Endothelial cell of umbilical vein (primary cell): ENCODE measurements around the gene FARP1. TPM values are rescaled to one million over a fixed set of nuclear protein-coding genes. Genes with fewer than 3 reads are reported as not detected.

Experiments used
- BruUV-seq: library from RNA; stranded (reverse); fragments of 400-500 nt; replicated peaks from 2 replicates; lab custom pipeline; 2021; lab: Mats Ljungman, UMichigan
- CTCF ChIA-PET: fragments of 300-600, 350-600 bp; sonication (Branson Sonifier 250); formaldehyde crosslinking; loops from one replicate; lab custom pipeline; 2021; ENCODE audit warnings: antibody characterized with exemption, inconsistent platforms; lab: Charles Lee
- POLR2A ChIA-PET: fragments of 300-600, 350-600 bp; sonication (Branson Sonifier 250); formaldehyde crosslinking; loops from one replicate; lab custom pipeline; 2021; ENCODE audit warnings: antibody characterized with exemption, inconsistent platforms; lab: Charles Lee
- DNase-seq: peaks from one replicate; pipeline ENCODE4 v3.0.0-alpha.2; 2011; ENCODE audit warnings: low read depth, low spot score
- FAIRE-seq: peaks from 2 replicates; lab custom pipeline; 2011; peaks lifted over from hg19 to GRCh38; lab: Jason Lieb, UNC
- H2AFZ ChIP-seq: 2 replicates; pipeline ENCODE4 v1.6.0; 2012; ENCODE audit warnings: low read depth, low read length, control low read depth, inconsistent platforms
- H3K27ac ChIP-seq: 2 replicates; pipeline ENCODE4 v1.5.1; 2011; ENCODE audit warnings: low read depth, mild to moderate bottlenecking, control low read depth, low read length, moderate library complexity; ENCODE audit not compliant: insufficient read depth
- H3K27me3 ChIP-seq, 2 experiments: 2 replicates each; pipeline versions ENCODE4 v1.6.0 to v1.6.1; 2011; ENCODE audit warnings: low read length in 2 of 2, mixed read lengths in 1 of 2; ENCODE audit not compliant: control insufficient read depth in 2 of 2, insufficient read depth in 2 of 2
- H3K36me3 ChIP-seq, 2 experiments: 2 replicates in 1 of 2; 3 replicates in 1 of 2; pipeline ENCODE4 v1.5.1; 2011; ENCODE audit warnings: low read length in 2 of 2, mild to moderate bottlenecking in 1 of 2, moderate library complexity in 1 of 2; ENCODE audit not compliant: control insufficient read depth in 2 of 2, insufficient read depth in 2 of 2; ENCODE audit errors: extremely low read depth in 1 of 2
- H3K4me1 ChIP-seq: 3 replicates; pipeline ENCODE4 v1.5.1; 2011; ENCODE audit warnings: mild to moderate bottlenecking, low read length; ENCODE audit not compliant: control insufficient read depth, insufficient read depth; ENCODE audit errors: extremely low read depth
- H3K4me2 ChIP-seq: 2 replicates; pipeline ENCODE4 v1.6.1; 2011; ENCODE audit warnings: low read length, control low read depth, mixed read lengths; ENCODE audit not compliant: insufficient read depth
- H3K4me3 ChIP-seq, 3 experiments: fragments of 200-600 bp in 1 of 3; sonication (generic), shearing (Covaris generic) in 1 of 3; replicated peaks in 1 of 3; 2 replicates each; pipeline ENCODE4 v1.5.1; 2011 to 2016; ENCODE audit warnings: control low read depth in 3 of 3, low read length in 3 of 3, mild to moderate bottlenecking in 2 of 3, inconsistent platforms in 1 of 3, low read depth in 1 of 3, moderate library complexity in 1 of 3; ENCODE audit not compliant: insufficient read depth in 1 of 3
- H3K79me2 ChIP-seq: 2 replicates; pipeline ENCODE4 v1.6.0; 2012; ENCODE audit warnings: low read length, inconsistent platforms; ENCODE audit not compliant: control insufficient read depth, insufficient read depth
- H3K9ac ChIP-seq: replicated peaks from 2 replicates; pipeline ENCODE3; 2011; ENCODE audit warnings: low read length, control low read depth; ENCODE audit not compliant: insufficient read depth; ENCODE audit errors: extremely low read depth
- H3K9me1 ChIP-seq: replicated peaks from 3 replicates; pipeline ENCODE4 v1.6.0; 2011; ENCODE audit warnings: mild to moderate bottlenecking, low read length; ENCODE audit not compliant: control insufficient read depth, insufficient read depth; ENCODE audit errors: extremely low read depth
- H3K9me3 ChIP-seq: replicated peaks from 2 replicates; pipeline ENCODE4 v1.5.1; 2012; ENCODE audit warnings: low read length, inconsistent platforms; ENCODE audit not compliant: control insufficient read depth, insufficient read depth
- H4K20me1 ChIP-seq: replicated peaks from 2 replicates; pipeline ENCODE3; 2011; ENCODE audit warnings: mild to moderate bottlenecking, low read length; ENCODE audit not compliant: control insufficient read depth, insufficient read depth; ENCODE audit errors: extremely low read depth
- CTCF ChIP-seq, 2 donors: IDR thresholded peaks; 1 replicate in 1 of 2; 2 replicates in 1 of 2; pipeline ENCODE4 v1.5.1; 2011; ENCODE audit warnings: low read length in 2 of 2, mild to moderate bottlenecking in 2 of 2, moderate library complexity in 2 of 2, control low read depth in 1 of 2, inconsistent platforms in 1 of 2, low read depth in 1 of 2; ENCODE audit not compliant: insufficient read depth in 1 of 2; ENCODE audit errors: extremely low read depth in 1 of 2
- EZH2 ChIP-seq: IDR thresholded peaks from 2 replicates; pipeline ENCODE4 v1.6.1; 2012; ENCODE audit warnings: borderline replicate concordance, low read depth, mild to moderate bottlenecking, moderate library complexity, low read length, inconsistent platforms; ENCODE audit not compliant: severe bottlenecking
- FOS ChIP-seq: IDR thresholded peaks from 2 replicates; pipeline ENCODE4 v1.6.1; 2011; ENCODE audit warnings: mild to moderate bottlenecking, low read length, moderate library complexity, borderline replicate concordance; ENCODE audit not compliant: insufficient read depth
- JUN ChIP-seq: IDR thresholded peaks from 2 replicates; pipeline ENCODE4 v1.6.1; 2011; ENCODE audit warnings: borderline replicate concordance, low read depth; ENCODE audit not compliant: insufficient read length, insufficient read depth
- MYC ChIP-seq: IDR thresholded peaks from one replicate; pipeline ENCODE4 v1.6.1; 2011; ENCODE audit warnings: mild to moderate bottlenecking, low read depth, low read length
- POLR2A ChIP-seq: IDR thresholded peaks from 2 replicates; pipeline ENCODE4 v1.6.1; 2012; ENCODE audit warnings: low read depth, mild to moderate bottlenecking, control low read depth, low read length
- POLR2AphosphoS5 ChIP-seq: IDR thresholded peaks from 2 replicates; pipeline ENCODE4 v1.6.1; 2012; ENCODE audit warnings: low read depth, mild to moderate bottlenecking, control low read depth, low read length, moderate library complexity; ENCODE audit not compliant: insufficient read depth
- dilution Hi-C: fragments of 300-500 bp; cut with MboI; formaldehyde crosslinking; loops from one replicate; pipeline ENCODE4 v1.15.0; 2019; ENCODE audit warnings: low sequenced_read_pairs; ENCODE audit not compliant: extremely low pct_ligation_motif_present
- intact Hi-C: fragments of 100-400 bp; cut with micrococcal nuclease; formaldehyde crosslinking; loops from one replicate; pipeline ENCODE4 v1.10.0; 2022
- polyA plus RNA-seq, 4 experiments: library from polyadenylated mRNA; depleted of rRNA in 3 of 4; stranded (reverse) in 3 of 4; unstranded in 1 of 4; fragments of >200 nt; gene quantifications; 2 replicates each; pipeline versions ENCODE4 v1.2.1 to v1.2.3, GENCODE V29; 2011 to 2012; ENCODE audit warnings: missing spikeins in 1 of 4
- total RNA-seq: library from RNA; stranded (reverse); gene quantifications from 2 replicates; pipeline ENCODE4 v1.2.3, GENCODE V29; 2021

Gene FARP1
- total and polyA plus RNA-seq, 2 donors (not counting 3 experiments of a cell fraction or from before 2014, with no cell fraction given) = 19.0 to 77.7 TPM

GRCh38 chr13:98419786-98420553 lies 277.1 kb downstream of the FARP1 start:
- no peak overlapping the region for H3K27ac ChIP-seq
- H3K9me3 ChIP-seq = no peaks in the 10 kb centered on the region
- H3K9me1 ChIP-seq = no peaks in the 10 kb centered on the region
- dilution Hi-C loops (no loop called here), intact Hi-C loops (no loop called here)
- H3K79me2 ChIP-seq = no peaks in the 10 kb centered on the region
- peaks cover 0 to 2% of the 10 kb centered on the region in 2 experiments for H3K36me3 ChIP-seq
- no peak overlapping the region for H3K9ac ChIP-seq
- no peak for FAIRE-seq
- H2AFZ ChIP-seq = no peak overlapping the region
- no peaks in the 10 kb centered on the region for H4K20me1 ChIP-seq
- H3K27me3 ChIP-seq = no peaks in the 10 kb centered on the region
- no TSS peak for BruUV-seq
- H3K4me1 ChIP-seq = no peaks in the 10 kb centered on the region
- no peak for TF ChIP-seq POLR2A
- no peak for TF ChIP-seq JUN
- H3K4me2 ChIP-seq = no peak overlapping the region
- no peak overlapping the region for H3K4me3 ChIP-seq
- ChIA-PET POLR2A (no interaction called here), CTCF (no interaction called here)
- no peak for DNase-seq

DNA sequence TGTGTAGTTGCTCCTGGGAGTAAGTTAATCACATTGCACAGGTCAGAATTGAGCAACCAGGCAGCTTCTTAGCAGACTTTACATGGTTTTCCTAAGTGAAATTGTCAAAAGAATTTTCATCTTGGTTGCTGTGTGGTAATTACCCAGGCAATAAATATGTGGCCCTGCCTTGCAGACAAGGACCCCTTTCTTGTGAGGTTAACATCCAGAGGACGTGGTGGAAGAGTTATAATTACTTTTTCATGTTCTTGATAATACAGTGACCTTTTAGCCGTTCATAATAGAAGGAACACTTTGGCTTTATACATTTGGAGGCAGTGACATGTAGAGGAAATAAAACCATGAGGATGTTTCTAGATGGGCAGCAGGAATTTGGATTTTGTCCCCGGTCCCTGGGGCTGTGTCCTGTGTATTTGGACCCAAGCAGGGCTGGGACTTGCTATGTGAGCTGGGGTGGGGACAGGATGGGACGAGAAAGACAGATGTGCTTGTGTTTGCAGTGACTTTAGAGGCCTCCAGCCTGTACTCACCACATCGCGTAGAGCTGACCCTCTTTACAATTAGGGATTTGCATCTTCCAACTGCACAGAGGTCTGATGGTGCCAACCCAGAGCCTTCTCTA lies 277.8 kb downstream of the FARP1 start:
- BruUV-seq = no TSS peak
- H3K4me3 ChIP-seq = no peak overlapping the region
- H2AFZ ChIP-seq = no peak overlapping the region
- no peak overlapping the region for H3K9ac ChIP-seq
- H3K4me2 ChIP-seq = no peak overlapping the region
- TF ChIP-seq JUN (no peak), MYC (no peak), FOS (no peak), POLR2AphosphoS5 (no peak), POLR2A (no peak), CTCF (IDR thresholded peaks at IDR 0.05; ENCODE audit: extremely low read depth in 1 of 2, insufficient read depth in 1 of 2, low read depth in 1 of 2, low read length in 2 of 2) (no peak), EZH2 (no peak)
- H3K9me1 ChIP-seq = no peaks in the 10 kb centered on the region
- dilution Hi-C loops = no loop called here
- intact Hi-C loops = no loop called here
- H3K36me3 ChIP-seq = peaks cover 0 to 2% of the 10 kb centered on the region in 2 experiments
- FAIRE-seq = no peak
- POLR2A ChIA-PET = no interaction called here
- H3K27me3 ChIP-seq = no peaks in the 10 kb centered on the region
- no peak for DNase-seq
- no peaks in the 10 kb centered on the region for H3K9me3 ChIP-seq
- H3K27ac ChIP-seq = no peak overlapping the region
- CTCF ChIA-PET = no interaction called here
- no peaks in the 10 kb centered on the region for H3K79me2 ChIP-seq
- no peaks in the 10 kb centered on the region for H3K4me1 ChIP-seq
- no peaks in the 10 kb centered on the region for H4K20me1 ChIP-seq
